H9 (cell line): ENCODE data around the gene MTCL1. TPM values are rescaled to one million over a fixed set of nuclear protein-coding genes. Genes with fewer than 3 reads are reported as not detected.

ENCODE experiments used
- DNase-seq: peaks from one replicate; pipeline ENCODE4 v3.0.0-alpha.2; 2017
- H2AFZ ChIP-seq: one replicate; pipeline ENCODE4 v1.6.1; 2013; ENCODE audit warnings: mild to moderate bottlenecking, low read length, control low read depth, moderate library complexity
- H2AK5ac ChIP-seq: 2 replicates; pipeline ENCODE4 v1.6.1; 2013; ENCODE audit warnings: low read length, control low read depth, mixed read lengths; ENCODE audit not compliant: insufficient read length
- H2BK120ac ChIP-seq: one replicate; pipeline ENCODE4 v1.6.1; 2013; ENCODE audit warnings: low read depth, mild to moderate bottlenecking, low read length, control low read depth, inconsistent platforms; ENCODE audit not compliant: poor library complexity, severe bottlenecking
- H2BK12ac ChIP-seq: 2 replicates; pipeline ENCODE4 v1.6.1; 2013; ENCODE audit warnings: low read length, control low read depth, mixed read lengths, low read depth; ENCODE audit not compliant: insufficient read length
- H2BK15ac ChIP-seq: 2 replicates; pipeline ENCODE4 v1.6.1; 2013; ENCODE audit warnings: low read depth, low read length, control low read depth
- H2BK20ac ChIP-seq: one replicate; pipeline ENCODE4 v1.6.1; 2013; ENCODE audit warnings: low read depth, mild to moderate bottlenecking, low read length, control low read depth, inconsistent platforms; ENCODE audit not compliant: poor library complexity, severe bottlenecking
- H2BK5ac ChIP-seq: 2 replicates; pipeline ENCODE4 v1.6.1; 2013; ENCODE audit warnings: low read length, control low read depth, mixed read lengths; ENCODE audit not compliant: insufficient read length
- H3K14ac ChIP-seq: 2 replicates; pipeline ENCODE4 v1.6.1; 2013; ENCODE audit warnings: low read length, control low read depth; ENCODE audit not compliant: insufficient read depth
- H3K18ac ChIP-seq: 2 replicates; pipeline ENCODE4 v1.6.1; 2013; ENCODE audit warnings: low read depth, mild to moderate bottlenecking, mixed read lengths, low read length, control low read depth; ENCODE audit not compliant: insufficient read length
- H3K23ac ChIP-seq: 2 replicates; pipeline ENCODE4 v1.6.1; 2013; ENCODE audit warnings: low read length, control low read depth, mixed read lengths, low read depth; ENCODE audit not compliant: insufficient read length
- H3K23me2 ChIP-seq: 2 replicates; pipeline ENCODE4 v1.6.1; 2013; ENCODE audit warnings: low read depth, mild to moderate bottlenecking, mixed read lengths, low read length, control low read depth; ENCODE audit not compliant: insufficient read length, poor library complexity, severe bottlenecking
- H3K27ac ChIP-seq: 2 replicates; pipeline ENCODE4 v1.5.1; 2013; ENCODE audit warnings: low read length, control low read depth, mixed read lengths, low read depth; ENCODE audit not compliant: insufficient read length
- H3K27me3 ChIP-seq: 2 replicates; pipeline ENCODE4 v1.6.1; 2013; ENCODE audit warnings: low read length, control low read depth, inconsistent platforms; ENCODE audit not compliant: insufficient read depth
- H3K4ac ChIP-seq: 2 replicates; pipeline ENCODE4 v1.6.1; 2013; ENCODE audit warnings: low read depth, mild to moderate bottlenecking, control low read depth, inconsistent platforms, low read length, moderate library complexity
- H3K4me1 ChIP-seq: 2 replicates; pipeline ENCODE4 v1.6.1; 2013; ENCODE audit warnings: low read length, control low read depth, inconsistent platforms; ENCODE audit not compliant: insufficient read depth
- H3K4me2 ChIP-seq: 2 replicates; pipeline ENCODE4 v1.6.1; 2013; ENCODE audit warnings: low read length, control low read depth, mixed read lengths; ENCODE audit not compliant: insufficient read length, insufficient read depth
- H3K56ac ChIP-seq: 2 replicates; pipeline ENCODE4 v1.6.1; 2013; ENCODE audit warnings: low read depth, mild to moderate bottlenecking, mixed read lengths, low read length, control low read depth; ENCODE audit not compliant: insufficient read length
- H3K79me1 ChIP-seq: 2 replicates; pipeline ENCODE4 v1.6.1; 2013; ENCODE audit warnings: low read depth, mild to moderate bottlenecking, moderate library complexity, low read length, control low read depth, inconsistent platforms; ENCODE audit not compliant: insufficient read depth, poor library complexity, severe bottlenecking
- H3K79me2 ChIP-seq: 2 replicates; pipeline ENCODE4 v1.6.1; 2013; ENCODE audit warnings: low read length, control low read depth, inconsistent platforms; ENCODE audit not compliant: insufficient read depth
- H3K9ac ChIP-seq: 2 replicates; pipeline ENCODE4 v1.6.1; 2013; ENCODE audit warnings: low read length, control low read depth, mixed read lengths; ENCODE audit not compliant: insufficient read length; ENCODE audit errors: extremely low read depth
- H3K9me3 ChIP-seq: one replicate; pipeline ENCODE4 v1.6.1; 2013; ENCODE audit warnings: low read depth, low read length, inconsistent platforms; ENCODE audit not compliant: control insufficient read depth
- H3T11ph ChIP-seq: one replicate; pipeline ENCODE4 v1.6.1; 2013; ENCODE audit warnings: mild to moderate bottlenecking, low read length, control low read depth, inconsistent platforms
- H4K20me1 ChIP-seq: one replicate; pipeline ENCODE4 v1.6.1; 2013; ENCODE audit not compliant: control insufficient read depth, insufficient read length, insufficient read depth
- H4K5ac ChIP-seq: 2 replicates; pipeline ENCODE4 v1.6.1; 2013; ENCODE audit warnings: low read depth, mild to moderate bottlenecking, mixed read lengths, low read length, control low read depth; ENCODE audit not compliant: insufficient read length
- H4K8ac ChIP-seq: replicated peaks from 2 replicates; pipeline ENCODE4 v1.6.1; 2013; ENCODE audit warnings: low read length, control low read depth, mixed read lengths, low read depth; ENCODE audit not compliant: insufficient read length
- H4K91ac ChIP-seq: 2 replicates; pipeline ENCODE4 v1.6.1; 2013; ENCODE audit warnings: low read depth, mild to moderate bottlenecking, moderate library complexity, mixed read lengths, low read length, control low read depth; ENCODE audit not compliant: insufficient read length
- H3K27ac Mint-ChIP-seq, 3 experiments: 2 replicates in 2 of 3; 3 replicates in 1 of 3; pipeline ENCODE4 v1.8.0; 2020 to 2021; ENCODE audit warnings: mixed read lengths in 3 of 3, mild to moderate bottlenecking in 1 of 3, moderate library complexity in 1 of 3
- H3K27me3 Mint-ChIP-seq: 2 replicates; pipeline ENCODE4 v1.8.0; 2021; ENCODE audit warnings: low read depth, mild to moderate bottlenecking, moderate library complexity, mixed read lengths
- H3K36me3 Mint-ChIP-seq, 3 experiments: 2 replicates in 2 of 3; 3 replicates in 1 of 3; pipeline ENCODE4 v1.8.0; 2020 to 2021; ENCODE audit warnings: low read depth in 3 of 3, mixed read lengths in 3 of 3; ENCODE audit not compliant: insufficient read depth in 1 of 3
- H3K4me1 Mint-ChIP-seq, 2 experiments: 2 replicates each; pipeline ENCODE4 v1.8.0; 2020; ENCODE audit warnings: mixed read lengths in 2 of 2
- H3K4me3 Mint-ChIP-seq, 2 experiments: 2 replicates in 1 of 2; 3 replicates in 1 of 2; pipeline ENCODE4 v1.8.0; 2020 to 2021; ENCODE audit warnings: mild to moderate bottlenecking in 2 of 2, mixed read lengths in 2 of 2, moderate library complexity in 1 of 2
- H3K9me3 Mint-ChIP-seq, 2 experiments: 2 replicates in 1 of 2; 3 replicates in 1 of 2; pipeline ENCODE4 v1.8.0; 2020; ENCODE audit warnings: mild to moderate bottlenecking in 2 of 2, mixed read lengths in 2 of 2, moderate library complexity in 1 of 2
- CTCF ChIP-seq: fragments of 200-600 bp; sonication (generic); conservative IDR thresholded peaks from 3 replicates; pipeline ENCODE4 v1.8.0; 2021; ENCODE audit warnings: antibody characterized with exemption, mild to moderate bottlenecking
- WGBS: extraction: QIAGEN DNeasy Blood & Tissue Kit; methylation state at CpG from one replicate; pipeline ENCODE4 v1.1.7; 2013; ENCODE audit warnings: missing lambda C conversion rate, low lambda C conversion rate, mixed read lengths; ENCODE audit not compliant: insufficient read length; ENCODE audit errors: extremely low coverage; 5-methylcytosine and 5-hydroxymethylcytosine counted together
- total RNA-seq: library from RNA; stranded (reverse); gene quantifications from 2 replicates; pipeline ENCODE4 v1.2.1, GENCODE V29; 2021

Gene MTCL1
- total RNA-seq, 1 experiment from 2014 or later = 50.7 TPM

DNA sequence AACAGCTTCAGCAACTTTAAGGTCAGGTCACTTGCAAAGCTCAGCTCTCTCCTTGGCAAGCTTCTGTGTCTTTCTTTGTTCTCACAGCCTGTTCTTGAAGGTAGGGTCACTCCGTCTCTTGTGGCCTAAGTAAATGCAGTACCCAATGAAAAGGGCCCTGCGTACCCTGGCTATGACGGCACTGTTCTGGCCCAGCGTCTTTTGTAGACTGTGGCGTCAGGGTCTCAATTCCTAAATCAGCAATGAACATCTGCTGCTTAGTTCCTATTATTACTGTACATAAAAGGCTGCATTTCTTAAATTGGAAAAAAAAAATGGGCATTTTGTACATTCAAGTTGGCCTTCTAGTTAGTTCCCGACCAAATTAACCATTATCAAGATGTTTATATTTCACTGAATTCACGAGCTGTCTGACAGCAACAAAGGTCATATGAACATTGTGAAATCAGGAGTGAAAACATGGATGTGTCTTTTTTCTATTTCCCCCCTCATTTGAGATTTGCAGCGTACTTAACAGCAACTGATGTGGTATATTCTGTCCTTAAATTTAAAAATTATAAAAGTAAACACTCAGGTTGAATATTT lies 17.0 kb upstream of the MTCL1 start:
- Histone ChIP-seq H4K20me1 (no peaks in the 10 kb centered on the region), H4K8ac (no peak overlapping the region), H3K27me3 (no peaks in the 10 kb centered on the region), H3K9me3 (no peaks in the 10 kb centered on the region), H4K91ac (no peak overlapping the region), H3K79me2 (no peaks in the 10 kb centered on the region), H2BK15ac (no peak overlapping the region), H3K27ac (no peak overlapping the region), H2BK120ac (no peak overlapping the region), H2BK12ac (no peak overlapping the region), H2BK20ac (no peak overlapping the region), H3K23ac (no peak overlapping the region), H2BK5ac (no peak overlapping the region), H3K4me1 (peaks cover 10% of the 10 kb centered on the region; the same call in 1 of the 2 replicates), H3K23me2 (no peaks in the 10 kb centered on the region), H3K4ac (no peak overlapping the region), H3K79me1 (no peaks in the 10 kb centered on the region), H3K18ac (no peak overlapping the region), H2AFZ (no peak overlapping the region), H2AK5ac (no peak overlapping the region), H3K56ac (no peak overlapping the region), H3T11ph (no peak overlapping the region), H3K4me2 (no peak overlapping the region), H3K14ac (no peak overlapping the region), H3K9ac (no peak overlapping the region), H4K5ac (no peak overlapping the region)
- peak overlapping the region in 2 of 3 experiments; percentile 53 to 76; a peak in 4 of 7 replicates for H3K27ac Mint-ChIP-seq
- H3K4me3 Mint-ChIP-seq = no peak overlapping the region
- TF ChIP-seq CTCF = no peak
- no CpG with 5 or more reads among the region's 8 CpGs for WGBS
- no peaks in the 10 kb centered on the region for H3K9me3 Mint-ChIP-seq
- no peaks in the 10 kb centered on the region for H3K27me3 Mint-ChIP-seq
- DNase-seq = no peak
- H3K4me1 Mint-ChIP-seq = peaks cover 41 to 44% of the 10 kb centered on the region in 2 experiments
- H3K36me3 Mint-ChIP-seq = no peaks in the 10 kb centered on the region
